ENCODE results near the gene GLIS2. TPM values are rescaled to one million over a fixed set of nuclear protein-coding genes. Genes with fewer than 3 reads are reported as not detected.

Gene GLIS2
- total RNA-seq, 1 experiment from 2014 or later, result 22.1 TPM

DNA sequence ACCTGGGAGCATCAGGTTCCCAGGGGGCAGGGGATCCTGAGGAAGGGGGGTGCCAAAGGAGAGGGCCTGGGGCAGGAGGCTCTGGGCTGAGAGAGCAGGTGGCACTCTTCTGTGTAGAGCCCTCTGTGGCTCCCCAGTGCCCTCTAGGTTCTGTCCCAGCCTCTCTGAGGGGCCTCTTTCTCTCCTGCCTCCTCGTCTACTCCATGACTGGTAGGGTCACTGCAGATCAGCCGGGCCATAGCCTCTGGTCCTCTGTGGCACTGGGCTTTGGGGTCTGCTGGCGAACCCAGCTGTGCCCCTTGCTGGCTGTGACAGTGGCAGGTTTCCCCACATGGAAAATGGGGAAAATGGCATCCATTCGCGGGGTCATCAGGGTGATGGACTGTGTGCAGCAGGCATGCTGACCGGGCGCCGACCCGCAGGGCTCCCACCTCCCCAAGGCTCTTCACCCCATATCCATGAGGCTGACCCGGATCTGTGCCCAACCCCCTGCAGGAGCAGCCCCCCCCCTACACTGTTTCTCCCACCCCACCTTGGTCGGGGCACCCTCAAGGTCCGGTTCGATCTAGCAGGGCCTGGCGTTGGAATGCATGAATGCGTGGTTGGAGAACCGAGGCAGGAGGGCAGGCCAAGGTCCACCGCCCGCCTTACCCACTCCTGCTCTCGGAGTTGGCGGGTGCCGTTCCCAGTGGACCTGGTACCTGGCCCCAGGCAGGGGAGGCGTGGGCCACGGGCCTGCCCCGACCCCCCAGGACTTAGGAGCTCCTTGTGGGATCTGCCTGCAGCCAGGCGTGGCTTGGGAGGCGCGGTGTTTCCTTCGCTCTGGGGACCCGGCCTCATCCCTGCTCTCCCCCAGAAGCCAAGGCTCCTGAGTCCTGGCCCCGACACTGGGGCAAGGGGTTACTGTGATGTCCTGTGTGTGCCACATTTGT, 6.5 kb downstream of the GLIS2 start:
- BruUV-seq (replicated peaks), result no TSS peak
- peaks cover 16% of the 10 kb centered on the region for H3K36me3 Mint-ChIP-seq (ENCODE audit: insufficient read depth, unreplicated experiment)
- CTCF ChIA-PET, result interaction anchor here (0.7 to 2.4 kb wide), 6 partner anchors 13 to 122 kb away, joined by 3 to 12 read pairs (median 8); partner anchors contain the start of gene TFAP4
- intact Hi-C loops (cut with micrococcal nuclease; ENCODE audit: unreplicated experiment), result no loop called here
- no peak overlapping the region for H3K4me3 Mint-ChIP-seq (ENCODE audit: low read depth, unreplicated experiment)
- peaks cover 8% of the 10 kb centered on the region for H3K4me1 Mint-ChIP-seq (ENCODE audit: low read depth, unreplicated experiment)
- no peak for DNase-seq
- TF ChIP-seq, protein P1, sequence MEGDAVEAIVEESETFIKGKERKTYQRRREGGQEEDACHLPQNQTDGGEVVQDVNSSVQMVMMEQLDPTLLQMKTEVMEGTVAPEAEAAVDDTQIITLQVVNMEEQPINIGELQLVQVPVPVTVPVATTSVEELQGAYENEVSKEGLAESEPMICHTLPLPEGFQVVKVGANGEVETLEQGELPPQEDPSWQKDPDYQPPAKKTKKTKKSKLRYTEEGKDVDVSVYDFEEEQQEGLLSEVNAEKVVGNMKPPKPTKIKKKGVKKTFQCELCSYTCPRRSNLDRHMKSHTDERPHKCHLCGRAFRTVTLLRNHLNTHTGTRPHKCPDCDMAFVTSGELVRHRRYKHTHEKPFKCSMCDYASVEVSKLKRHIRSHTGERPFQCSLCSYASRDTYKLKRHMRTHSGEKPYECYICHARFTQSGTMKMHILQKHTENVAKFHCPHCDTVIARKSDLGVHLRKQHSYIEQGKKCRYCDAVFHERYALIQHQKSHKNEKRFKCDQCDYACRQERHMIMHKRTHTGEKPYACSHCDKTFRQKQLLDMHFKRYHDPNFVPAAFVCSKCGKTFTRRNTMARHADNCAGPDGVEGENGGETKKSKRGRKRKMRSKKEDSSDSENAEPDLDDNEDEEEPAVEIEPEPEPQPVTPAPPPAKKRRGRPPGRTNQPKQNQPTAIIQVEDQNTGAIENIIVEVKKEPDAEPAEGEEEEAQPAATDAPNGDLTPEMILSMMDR (IDR thresholded peaks at IDR 0.05; ENCODE audit: unreplicated experiment), result no peak
- no peak overlapping the region for H3K27ac Mint-ChIP-seq (ENCODE audit: unreplicated experiment)
- H3K9me3 Mint-ChIP-seq (ENCODE audit: low read depth, unreplicated experiment), result no peaks in the 10 kb centered on the region
- no peaks in the 10 kb centered on the region for H3K27me3 Mint-ChIP-seq (ENCODE audit: unreplicated experiment)

DNA sequence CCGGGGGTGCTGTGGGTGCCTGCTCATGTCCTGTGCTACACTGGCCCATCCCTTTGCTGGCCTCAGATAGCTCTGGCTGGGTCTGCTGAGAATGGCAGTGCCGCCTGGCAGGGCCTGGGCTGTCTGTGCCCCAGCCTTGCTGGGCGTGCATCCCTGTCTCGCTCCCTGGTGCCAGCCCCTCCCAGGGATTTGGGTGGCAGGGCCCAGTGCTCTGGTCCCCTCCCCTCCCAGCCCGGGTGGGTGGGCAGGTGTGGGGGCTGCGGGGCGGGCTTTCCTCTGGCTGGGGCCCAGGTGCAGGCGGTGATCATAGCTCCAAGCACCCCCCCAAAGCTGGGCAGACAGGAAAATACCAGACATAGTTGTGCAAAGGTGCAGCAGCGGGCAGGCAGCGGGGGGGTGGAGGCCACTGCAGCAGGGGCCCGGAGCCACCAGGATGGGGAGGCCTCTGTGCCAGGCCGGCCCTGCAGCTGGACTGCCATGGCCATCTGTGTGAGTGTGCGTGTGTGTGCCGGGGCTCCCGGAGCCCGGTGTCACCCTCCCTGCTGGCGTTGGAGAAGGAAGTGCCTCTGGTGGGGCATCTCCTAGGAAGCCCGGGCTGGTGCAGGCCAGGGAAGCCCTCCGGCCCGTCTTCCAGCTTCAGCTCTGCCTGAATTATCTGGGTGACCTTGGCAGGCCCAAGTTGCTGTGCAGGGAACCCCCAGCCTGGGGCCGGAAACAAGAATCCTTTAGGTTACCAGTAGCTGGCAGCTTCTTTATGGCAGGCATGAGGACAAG, 7.4 kb downstream of the GLIS2 start:
- no peak overlapping the region for H3K27ac Mint-ChIP-seq (ENCODE audit: unreplicated experiment)
- TF ChIP-seq, protein P1 (IDR thresholded peaks at IDR 0.05; ENCODE audit: unreplicated experiment), result no peak
- peak; percentile 80 for DNase-seq
- no peaks in the 10 kb centered on the region for H3K27me3 Mint-ChIP-seq (ENCODE audit: unreplicated experiment)
- CTCF ChIA-PET, result interaction anchor here (0.7 to 2.4 kb wide), 13 partner anchors 10 to 122 kb away, joined by 3 to 12 read pairs (median 6); partner anchors contain the start of gene TFAP4
- peaks cover 4% of the 10 kb centered on the region for H3K4me1 Mint-ChIP-seq (ENCODE audit: low read depth, unreplicated experiment)
- no peaks in the 10 kb centered on the region for H3K9me3 Mint-ChIP-seq (ENCODE audit: low read depth, unreplicated experiment)
- no peak overlapping the region for H3K4me3 Mint-ChIP-seq (ENCODE audit: low read depth, unreplicated experiment)
- no TSS peak for BruUV-seq (replicated peaks)
- intact Hi-C loops (cut with micrococcal nuclease; ENCODE audit: unreplicated experiment), result no loop called here
- H3K36me3 Mint-ChIP-seq (ENCODE audit: insufficient read depth, unreplicated experiment), result peaks cover 15% of the 10 kb centered on the region

DNA sequence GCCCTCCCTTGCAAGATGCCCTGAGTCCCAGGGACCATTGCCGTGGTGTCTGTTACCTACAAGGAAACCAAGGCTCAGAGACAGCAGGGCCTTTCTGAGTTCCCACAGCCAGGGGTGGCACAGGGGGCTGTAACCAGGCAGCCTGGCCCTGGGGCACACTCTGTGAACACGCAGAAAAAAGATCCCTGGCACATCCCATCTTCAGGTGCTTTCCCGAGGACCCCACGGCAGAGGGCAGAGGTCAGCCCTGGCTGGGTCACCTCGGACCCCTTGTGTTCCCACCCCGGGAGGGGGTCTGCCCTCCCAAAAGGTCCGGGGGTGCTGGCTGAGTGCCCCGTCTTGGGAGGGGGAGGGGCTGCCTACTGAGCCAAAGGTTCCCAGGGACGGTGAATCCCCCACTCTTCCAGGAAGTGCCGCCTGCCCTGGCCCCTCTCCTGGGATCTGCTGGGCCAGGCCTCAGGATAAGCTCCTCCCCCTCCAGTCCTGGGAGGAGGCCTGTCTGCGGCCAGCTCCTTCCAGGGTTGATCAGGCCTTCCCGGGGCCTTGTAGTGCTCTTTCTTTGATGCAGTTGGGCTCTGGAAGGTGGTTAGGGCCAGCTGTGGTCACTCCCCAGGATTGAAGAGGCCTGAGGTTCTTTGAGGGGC, 8.1 kb downstream of the GLIS2 start:
- Mint-ChIP-seq H3K27ac (ENCODE audit: unreplicated experiment) (no peak overlapping the region), H3K9me3 (ENCODE audit: low read depth, unreplicated experiment) (no peaks in the 10 kb centered on the region), H3K27me3 (ENCODE audit: unreplicated experiment) (no peaks in the 10 kb centered on the region), H3K4me3 (ENCODE audit: low read depth, unreplicated experiment) (peak overlapping the region; percentile 17), H3K4me1 (ENCODE audit: low read depth, unreplicated experiment) (peaks cover 8% of the 10 kb centered on the region), H3K36me3 (ENCODE audit: insufficient read depth, unreplicated experiment) (peaks cover 21% of the 10 kb centered on the region)
- intact Hi-C loops (cut with micrococcal nuclease; ENCODE audit: unreplicated experiment), result no loop called here
- DNase-seq, result peak; percentile 66
- no TSS peak for BruUV-seq (replicated peaks)
- TF ChIP-seq, protein P1 (IDR thresholded peaks at IDR 0.05; ENCODE audit: unreplicated experiment), result no peak
- CTCF ChIA-PET, result interaction anchor here (0.6 to 2.4 kb wide), 13 partner anchors 9 to 123 kb away, joined by 3 to 12 read pairs (median 6); partner anchors contain the start of gene TFAP4
